Activated CD4-positive, alpha-beta memory T cell treated with anti-CD3 and anti-CD28 coated beads for 36 hours (primary cell): ENCODE results near the gene NFKBIL1. TPM values are rescaled to one million over a fixed set of nuclear protein-coding genes. Genes with fewer than 3 reads are reported as not detected.

Experiments used
- CTCF ChIA-PET: fragments of 350-600 bp; sonication (Branson Sonifier 250); formaldehyde crosslinking; loops from one replicate; lab custom pipeline; 2021; ENCODE audit warnings: antibody characterized with exemption, inconsistent platforms; lab: Charles Lee
- POLR2A ChIA-PET: fragments of 350-600 bp; sonication (Branson Sonifier 250); formaldehyde crosslinking; loops from one replicate; lab custom pipeline; 2021; ENCODE audit warnings: antibody characterized with exemption; lab: Charles Lee
- DNase-seq: peaks from one replicate; pipeline ENCODE4 v3.0.0-alpha.2; 2020
- H3K27ac Mint-ChIP-seq: one replicate; pipeline ENCODE4 v1.8.0; 2021; ENCODE audit warnings: mixed read lengths
- H3K27me3 Mint-ChIP-seq: one replicate; pipeline ENCODE4 v1.8.0; 2021; ENCODE audit warnings: mixed read lengths
- H3K36me3 Mint-ChIP-seq: one replicate; pipeline ENCODE4 v1.8.0; 2021; ENCODE audit warnings: mixed read lengths
- H3K4me1 Mint-ChIP-seq: one replicate; pipeline ENCODE4 v1.8.0; 2021; ENCODE audit warnings: low read depth, mixed read lengths
- H3K4me3 Mint-ChIP-seq: one replicate; pipeline ENCODE4 v1.8.0; 2021; ENCODE audit warnings: mild to moderate bottlenecking, mixed read lengths
- H3K9me3 Mint-ChIP-seq: one replicate; pipeline ENCODE4 v1.8.0; 2021; ENCODE audit warnings: mixed read lengths
- intact Hi-C: fragments of 100-400 bp; cut with micrococcal nuclease; formaldehyde crosslinking; loops from one replicate; pipeline ENCODE4 v1.15.1; 2023
- total RNA-seq, 2 experiments: library from RNA; stranded (reverse); gene quantifications; one replicate each; pipeline ENCODE4 v1.2.3, GENCODE V29; 2021

The NFKBIL1 gene
- total RNA-seq, 2 experiments from 2014 or later: 18.5 to 21.5 TPM

DNA sequence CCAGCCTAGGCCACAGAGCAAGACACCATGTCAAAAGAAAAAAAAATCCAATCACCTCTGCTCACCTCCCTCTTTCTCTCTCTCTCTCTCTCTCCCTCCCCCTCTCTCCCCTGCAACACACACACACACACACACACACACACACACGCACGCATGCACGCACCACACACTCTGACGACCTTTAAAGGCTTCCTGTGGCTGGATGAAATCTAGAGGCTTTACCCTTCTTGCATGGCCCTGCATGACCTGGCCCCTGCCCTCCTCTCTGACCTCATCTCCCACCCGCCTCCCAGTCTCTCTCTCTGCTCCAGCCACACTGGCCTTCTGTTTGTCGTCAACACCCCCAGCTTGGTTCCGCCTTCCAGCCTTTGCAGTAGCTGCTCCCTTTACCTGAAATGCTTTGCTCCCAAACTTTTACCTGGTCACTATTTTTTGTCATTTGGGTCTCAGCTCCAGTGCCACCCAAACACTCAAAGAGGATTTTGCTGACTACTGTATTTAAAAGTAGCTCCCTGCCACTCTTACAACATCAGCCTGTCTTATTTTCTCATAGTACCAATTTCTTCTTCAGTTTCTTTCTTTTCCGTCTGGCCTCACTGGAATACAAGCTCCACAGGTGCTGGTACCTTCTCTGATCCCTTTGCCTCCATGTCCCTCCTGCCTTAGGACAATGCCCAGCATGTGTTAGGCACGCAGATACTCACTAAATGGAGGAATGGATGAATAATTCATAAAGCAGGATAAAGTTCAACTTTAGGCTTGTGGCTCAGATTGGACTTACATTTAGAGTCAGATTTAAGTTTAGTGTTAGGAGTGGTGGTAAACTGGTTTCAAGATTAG is 20.3 kb downstream of the NFKBIL1 start:
- H3K27ac Mint-ChIP-seq: peak overlapping the region; percentile 72
- no peaks in the 10 kb centered on the region for H3K27me3 Mint-ChIP-seq
- peaks cover 9% of the 10 kb centered on the region for H3K36me3 Mint-ChIP-seq
- DNase-seq: peak; percentile 51
- CTCF ChIA-PET: interaction anchor here (0.6 to 7.6 kb wide), 8 partner anchors 8 to 746 kb away, joined by 3 to 95 read pairs (median 8); partner anchors contain the start of genes ATP6V1G2, LST1, LTB and NFKBIL1
- intact Hi-C loops: loop anchor here (1.0 to 10.0 kb wide), 4 partner anchors 7 to 753 kb away; partner anchors contain the start of gene PRRC2A
- no peaks in the 10 kb centered on the region for H3K9me3 Mint-ChIP-seq
- H3K4me3 Mint-ChIP-seq: peak overlapping the region; percentile 35
- POLR2A ChIA-PET: interaction anchor here (0.6 to 15.0 kb wide), 7 partner anchors 8 to 244 kb away, joined by 3 to 259 read pairs (median 6); partner anchors contain the start of genes DDX39B, LST1, LTB and TNF
- peaks cover 74% of the 10 kb centered on the region for H3K4me1 Mint-ChIP-seq

DNA sequence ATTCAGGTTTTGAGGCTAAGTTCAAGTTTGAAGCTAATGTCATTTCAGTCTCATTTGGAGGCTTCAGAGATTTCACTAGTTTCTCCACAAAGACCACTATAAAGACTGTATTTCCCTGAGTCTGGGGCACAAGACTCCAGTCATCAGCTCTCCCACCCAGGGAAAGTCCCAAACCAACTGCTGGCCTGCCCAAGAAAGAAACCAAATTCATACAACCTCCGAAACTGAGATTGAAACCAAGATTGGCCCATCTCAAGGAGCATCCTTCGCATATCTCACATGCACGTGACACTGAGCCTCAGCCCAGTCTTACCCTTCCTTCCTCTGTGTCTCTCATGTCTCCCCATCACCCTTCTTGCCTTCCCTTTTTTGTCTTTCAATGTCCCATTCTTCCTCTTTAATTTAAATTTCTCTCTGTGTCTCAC is 21.1 kb downstream of the NFKBIL1 start:
- POLR2A ChIA-PET: interaction anchor here (0.6 to 15.0 kb wide), 8 partner anchors 9 to 243 kb away, joined by 3 to 259 read pairs (median 5); partner anchors contain the start of genes DDX39B, GPANK1, LST1 and LTB
- intact Hi-C loops: loop anchor here (1.0 to 10.0 kb wide), 4 partner anchors 8 to 754 kb away; partner anchors contain the start of gene PRRC2A
- H3K9me3 Mint-ChIP-seq: no peaks in the 10 kb centered on the region
- CTCF ChIA-PET: interaction anchor here (0.6 to 7.6 kb wide), 9 partner anchors 9 to 746 kb away, joined by 3 to 95 read pairs (median 7); partner anchors contain the start of genes ATP6V1G2, LST1, LTB and NFKBIL1
- peak overlapping the region; percentile 72 for H3K27ac Mint-ChIP-seq
- DNase-seq: peak; percentile 86
- no peaks in the 10 kb centered on the region for H3K27me3 Mint-ChIP-seq
- H3K4me3 Mint-ChIP-seq: peak overlapping the region; percentile 35
- H3K36me3 Mint-ChIP-seq: peaks cover 17% of the 10 kb centered on the region
- H3K4me1 Mint-ChIP-seq: peaks cover 72% of the 10 kb centered on the region

DNA sequence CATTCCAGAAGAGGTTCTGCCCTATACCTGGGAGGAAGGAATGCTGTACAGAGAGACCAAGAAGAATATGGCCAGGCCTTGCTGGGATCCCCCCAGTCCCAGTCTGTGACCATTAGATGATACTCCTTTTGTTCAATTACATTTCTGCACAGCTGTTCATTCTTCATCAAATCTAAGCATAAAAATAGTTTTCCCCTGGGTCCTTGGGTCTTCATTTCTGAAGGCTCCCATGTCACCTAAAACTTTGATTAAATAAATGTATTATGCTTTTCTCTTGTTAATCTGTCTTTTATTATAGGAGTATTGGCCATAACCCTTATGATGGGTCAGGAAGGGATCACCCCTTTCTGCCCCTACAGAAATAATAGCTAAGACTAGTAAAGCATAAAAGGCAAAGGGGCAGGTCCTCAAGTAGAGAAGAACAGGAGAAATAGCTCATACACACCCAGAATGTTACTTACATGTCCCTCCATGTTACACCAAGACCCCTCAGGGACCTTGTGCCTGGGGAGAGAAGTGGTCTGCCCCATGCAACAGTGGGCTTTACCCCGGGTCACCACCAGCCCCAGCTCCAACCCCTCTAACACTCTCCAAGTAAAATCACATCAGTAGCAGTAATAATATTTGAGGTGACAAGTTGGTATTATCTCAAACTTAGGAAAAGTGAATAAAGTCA is 22.6 kb downstream of the NFKBIL1 start:
- Mint-ChIP-seq H3K27me3 (no peaks in the 10 kb centered on the region), H3K4me3 (peak overlapping the region; percentile 25), H3K9me3 (no peaks in the 10 kb centered on the region), H3K36me3 (peaks cover 21% of the 10 kb centered on the region), H3K4me1 (peaks cover 77% of the 10 kb centered on the region), H3K27ac (peak overlapping the region; percentile 49)
- intact Hi-C loops: loop anchor here (2.0 to 10.0 kb wide), 5 partner anchors 51 to 1285 kb away; partner anchors contain the start of genes GPSM3, PBX2, PRRC2A and PSMB9
- ChIA-PET POLR2A (interaction anchor here (0.9 to 15.0 kb wide), 8 partner anchors 8 to 82 kb away, joined by 3 to 259 read pairs (median 4); partner anchors contain the start of genes LST1, LTB, NCR3 and TNF), CTCF (interaction anchor here (1.2 to 7.6 kb wide), 6 partner anchors 11 to 77 kb away, joined by 4 to 95 read pairs (median 44); partner anchors contain the start of genes ATP6V1G2, DDX39B, LST1 and LTB)
- DNase-seq: no peak

DNA sequence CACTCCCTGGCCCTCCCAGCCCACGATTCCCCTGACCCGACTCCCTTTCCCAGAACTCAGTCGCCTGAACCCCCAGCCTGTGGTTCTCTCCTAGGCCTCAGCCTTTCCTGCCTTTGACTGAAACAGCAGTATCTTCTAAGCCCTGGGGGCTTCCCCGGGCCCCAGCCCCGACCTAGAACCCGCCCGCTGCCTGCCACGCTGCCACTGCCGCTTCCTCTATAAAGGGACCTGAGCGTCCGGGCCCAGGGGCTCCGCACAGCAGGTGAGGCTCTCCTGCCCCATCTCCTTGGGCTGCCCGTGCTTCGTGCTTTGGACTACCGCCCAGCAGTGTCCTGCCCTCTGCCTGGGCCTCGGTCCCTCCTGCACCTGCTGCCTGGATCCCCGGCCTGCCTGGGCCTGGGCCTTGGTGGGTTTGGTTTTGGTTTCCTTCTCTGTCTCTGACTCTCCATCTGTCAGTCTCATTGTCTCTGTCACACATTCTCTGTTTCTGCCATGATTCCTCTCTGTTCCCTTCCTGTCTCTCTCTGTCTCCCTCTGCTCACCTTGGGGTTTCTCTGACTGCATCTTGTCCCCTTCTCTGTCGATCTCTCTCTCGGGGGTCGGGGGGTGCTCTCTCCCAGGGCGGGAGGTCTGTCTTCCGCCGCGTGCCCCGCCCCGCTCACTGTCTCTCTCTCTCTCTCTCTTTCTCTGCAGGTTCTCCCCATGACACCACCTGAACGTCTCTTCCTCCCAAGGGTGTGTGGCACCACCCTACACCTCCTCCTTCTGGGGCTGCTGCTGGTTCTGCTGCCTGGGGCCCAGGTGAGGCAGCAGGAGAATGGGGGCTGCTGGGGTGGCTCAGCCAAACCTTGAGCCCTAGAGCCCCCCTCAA is 24.9 kb downstream of the NFKBIL1 start, which contains the start of gene LTA:
Gene LTA (plus strand): TSS at position 249 of the 871 bp plus-strand sequence. CDS start 454 bp downstream, at position 703.
- Mint-ChIP-seq H3K27me3 (peaks cover 2% of the 10 kb centered on the region), H3K9me3 (no peaks in the 10 kb centered on the region), H3K4me1 (peaks cover 68% of the 10 kb centered on the region), H3K4me3 (peak within 1 kb of the TSS; percentile 97), H3K36me3 (peaks cover 42% of the 10 kb centered on the region), H3K27ac (peak within 1 kb of the TSS; percentile 99)
- ChIA-PET POLR2A (interaction anchor here (1.3 to 15.0 kb wide), 5 partner anchors 9 to 31 kb away, joined by 4 to 259 read pairs (median 55); partner anchors contain the start of genes DDX39B, LST1, LTB and TNF), CTCF (interaction anchor here (3.3 to 28.8 kb wide), 6 partner anchors 11 to 25 kb away, joined by 29 to 1658 read pairs (median 88); partner anchors contain the start of genes ATP6V1G2, DDX39B, LST1 and LTB)
- intact Hi-C loops: loop anchor here (1.0 to 10.0 kb wide), 5 partner anchors 8 to 1283 kb away; partner anchors contain the start of genes ATP6V1G2, GPSM3, PBX2 and PSMB9
- DNase-seq: peak; percentile 91

DNA sequence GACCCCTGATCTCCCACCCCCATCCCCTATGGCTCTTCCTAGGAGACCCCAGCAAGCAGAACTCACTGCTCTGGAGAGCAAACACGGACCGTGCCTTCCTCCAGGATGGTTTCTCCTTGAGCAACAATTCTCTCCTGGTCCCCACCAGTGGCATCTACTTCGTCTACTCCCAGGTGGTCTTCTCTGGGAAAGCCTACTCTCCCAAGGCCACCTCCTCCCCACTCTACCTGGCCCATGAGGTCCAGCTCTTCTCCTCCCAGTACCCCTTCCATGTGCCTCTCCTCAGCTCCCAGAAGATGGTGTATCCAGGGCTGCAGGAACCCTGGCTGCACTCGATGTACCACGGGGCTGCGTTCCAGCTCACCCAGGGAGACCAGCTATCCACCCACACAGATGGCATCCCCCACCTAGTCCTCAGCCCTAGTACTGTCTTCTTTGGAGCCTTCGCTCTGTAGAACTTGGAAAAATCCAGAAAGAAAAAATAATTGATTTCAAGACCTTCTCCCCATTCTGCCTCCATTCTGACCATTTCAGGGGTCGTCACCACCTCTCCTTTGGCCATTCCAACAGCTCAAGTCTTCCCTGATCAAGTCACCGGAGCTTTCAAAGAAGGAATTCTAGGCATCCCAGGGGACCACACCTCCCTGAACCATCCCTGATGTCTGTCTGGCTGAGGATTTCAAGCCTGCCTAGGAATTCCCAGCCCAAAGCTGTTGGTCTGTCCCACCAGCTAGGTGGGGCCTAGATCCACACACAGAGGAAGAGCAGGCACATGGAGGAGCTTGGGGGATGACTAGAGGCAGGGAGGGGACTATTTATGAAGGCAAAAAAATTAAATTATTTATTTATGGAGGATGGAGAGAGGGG is 26.1 kb downstream of the NFKBIL1 start:
- peaks cover 60% of the 10 kb centered on the region for H3K4me1 Mint-ChIP-seq
- peak overlapping the region; percentile 99 for H3K27ac Mint-ChIP-seq
- no peaks in the 10 kb centered on the region for H3K9me3 Mint-ChIP-seq
- ChIA-PET CTCF (interaction anchor here (1.9 to 28.8 kb wide), 3 partner anchors 10 to 21 kb away, joined by 21 to 1658 read pairs (median 740); partner anchors contain the start of genes ATP6V1G2, DDX39B, LST1 and LTB), POLR2A (interaction anchor here (0.9 to 18.2 kb wide), 6 partner anchors 2 to 78 kb away, joined by 3 to 259 read pairs (median 174); partner anchors contain the start of genes ATP6V1G2, BAG6, LST1 and LTA)
- H3K27me3 Mint-ChIP-seq: peaks cover 2% of the 10 kb centered on the region
- DNase-seq: peak; percentile 20
- intact Hi-C loops: loop anchor here (2.0 to 10.0 kb wide), 4 partner anchors 15 to 1281 kb away; partner anchors contain the start of genes GPSM3, PBX2, PSMB9 and TAP1
- peak overlapping the region; percentile 97 for H3K4me3 Mint-ChIP-seq
- H3K36me3 Mint-ChIP-seq: peaks cover 51% of the 10 kb centered on the region

DNA sequence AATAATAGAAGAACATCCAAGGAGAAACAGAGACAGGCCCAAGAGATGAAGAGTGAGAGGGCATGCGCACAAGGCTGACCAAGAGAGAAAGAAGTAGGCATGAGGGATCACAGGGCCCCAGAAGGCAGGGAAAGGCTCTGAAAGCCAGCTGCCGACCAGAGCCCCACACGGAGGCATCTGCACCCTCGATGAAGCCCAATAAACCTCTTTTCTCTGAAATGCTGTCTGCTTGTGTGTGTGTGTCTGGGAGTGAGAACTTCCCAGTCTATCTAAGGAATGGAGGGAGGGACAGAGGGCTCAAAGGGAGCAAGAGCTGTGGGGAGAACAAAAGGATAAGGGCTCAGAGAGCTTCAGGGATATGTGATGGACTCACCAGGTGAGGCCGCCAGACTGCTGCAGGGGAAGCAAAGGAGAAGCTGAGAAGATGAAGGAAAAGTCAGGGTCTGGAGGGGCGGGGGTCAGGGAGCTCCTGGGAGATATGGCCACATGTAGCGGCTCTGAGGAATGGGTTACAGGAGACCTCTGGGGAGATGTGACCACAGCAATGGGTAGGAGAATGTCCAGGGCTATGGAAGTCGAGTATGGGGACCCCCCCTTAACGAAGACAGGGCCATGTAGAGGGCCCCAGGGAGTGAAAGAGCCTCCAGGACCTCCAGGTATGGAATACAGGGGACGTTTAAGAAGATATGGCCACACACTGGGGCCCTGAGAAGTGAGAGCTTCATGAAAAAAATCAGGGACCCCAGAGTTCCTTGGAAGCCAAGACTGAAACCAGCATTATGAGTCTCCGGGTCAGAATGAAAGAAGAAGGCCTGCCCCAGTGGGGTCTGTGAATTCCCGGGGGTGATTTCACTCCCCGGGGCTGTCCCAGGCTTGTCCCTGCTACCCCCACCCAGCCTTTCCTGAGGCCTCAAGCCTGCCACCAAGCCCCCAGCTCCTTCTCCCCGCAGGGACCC is 27.0 kb downstream of the NFKBIL1 start:
- H3K4me1 Mint-ChIP-seq: peaks cover 59% of the 10 kb centered on the region
- POLR2A ChIA-PET: interaction anchor here (0.7 to 18.2 kb wide), 14 partner anchors 3 to 615 kb away, joined by 3 to 259 read pairs (median 12); partner anchors contain the start of genes ATP6V1G2, BAG6, DDX39B and GPANK1
- H3K27me3 Mint-ChIP-seq: peaks cover 2% of the 10 kb centered on the region
- H3K4me3 Mint-ChIP-seq: peak overlapping the region; percentile 97
- peak; percentile 78 for DNase-seq
- intact Hi-C loops: loop anchor here (2.0 to 10.0 kb wide), 5 partner anchors 16 to 1280 kb away; partner anchors contain the start of genes GPSM3, HLA-C, PBX2 and PSMB9
- peak overlapping the region; percentile 99 for H3K27ac Mint-ChIP-seq
- H3K9me3 Mint-ChIP-seq: no peaks in the 10 kb centered on the region
- CTCF ChIA-PET: interaction anchor here (0.7 to 28.8 kb wide), 4 partner anchors 9 to 82 kb away, joined by 4 to 1658 read pairs (median 380); partner anchors contain the start of genes ATP6V1G2, DDX39B, LST1 and LTB
- H3K36me3 Mint-ChIP-seq: peaks cover 58% of the 10 kb centered on the region

DNA sequence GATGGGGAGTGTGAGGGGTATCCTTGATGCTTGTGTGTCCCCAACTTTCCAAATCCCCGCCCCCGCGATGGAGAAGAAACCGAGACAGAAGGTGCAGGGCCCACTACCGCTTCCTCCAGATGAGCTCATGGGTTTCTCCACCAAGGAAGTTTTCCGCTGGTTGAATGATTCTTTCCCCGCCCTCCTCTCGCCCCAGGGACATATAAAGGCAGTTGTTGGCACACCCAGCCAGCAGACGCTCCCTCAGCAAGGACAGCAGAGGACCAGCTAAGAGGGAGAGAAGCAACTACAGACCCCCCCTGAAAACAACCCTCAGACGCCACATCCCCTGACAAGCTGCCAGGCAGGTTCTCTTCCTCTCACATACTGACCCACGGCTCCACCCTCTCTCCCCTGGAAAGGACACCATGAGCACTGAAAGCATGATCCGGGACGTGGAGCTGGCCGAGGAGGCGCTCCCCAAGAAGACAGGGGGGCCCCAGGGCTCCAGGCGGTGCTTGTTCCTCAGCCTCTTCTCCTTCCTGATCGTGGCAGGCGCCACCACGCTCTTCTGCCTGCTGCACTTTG is 28.0 kb downstream of the NFKBIL1 start, which contains the start of gene TNF:
Gene TNF (plus strand): TSS at position 231 of the 567 bp plus-strand sequence. CDS start 177 bp downstream, at position 408.
- peak; percentile 93 for DNase-seq
- no peaks in the 10 kb centered on the region for H3K9me3 Mint-ChIP-seq
- H3K27me3 Mint-ChIP-seq: peaks cover 2% of the 10 kb centered on the region
- peaks cover 60% of the 10 kb centered on the region for H3K36me3 Mint-ChIP-seq
- H3K4me1 Mint-ChIP-seq: peaks cover 54% of the 10 kb centered on the region
- CTCF ChIA-PET: interaction anchor here (0.6 to 28.8 kb wide), 3 partner anchors 17 to 45 kb away, joined by 3 to 1658 read pairs (median 740); partner anchors contain the start of genes ATP6V1G2, DDX39B, LST1 and NCR3
- peak within 1 kb of the TSS; percentile 97 for H3K4me3 Mint-ChIP-seq
- POLR2A ChIA-PET: interaction anchor here (0.7 to 18.2 kb wide), 13 partner anchors 4 to 287 kb away, joined by 3 to 259 read pairs (median 16); partner anchors contain the start of genes ATP6V1G2, DDX39B, GPANK1 and LSM2
- intact Hi-C loops: loop anchor here (2.0 to 10.0 kb wide), 4 partner anchors 17 to 1279 kb away; partner anchors contain the start of genes GPSM3, HLA-C, PBX2 and PSMB9
- H3K27ac Mint-ChIP-seq: peak within 1 kb of the TSS; percentile 99
